ENCODE results near the gene CHD5.

Gene CHD5

GRCh38 chr1:6151291-6151822, 28.8 kb downstream of the CHD5 start:
- DNase-seq: no peak

- DNase-seq: no peak
Observed at GRCh38 chr1:6150006-6150938, 29.8 kb downstream of the CHD5 start.

- DNase-seq: no peak
Observed at GRCh38 chr1:6149597-6149996, 30.5 kb downstream of the CHD5 start.

- peak; percentile 66 to 75 for DNase-seq
Observed at GRCh38 chr1:6148497-6149241, 31.5 kb downstream of the CHD5 start.

- no peak for DNase-seq
Observed at GRCh38 chr1:6145864-6146410, 34.2 kb downstream of the CHD5 start.

- DNase-seq: no peak
Observed at GRCh38 chr1:6145396-6145750, 34.7 kb downstream of the CHD5 start.

- DNase-seq: no peak
Observed at GRCh38 chr1:6144647-6145395, 35.3 kb downstream of the CHD5 start.

GRCh38 chr1:6144175-6144574, 35.9 kb downstream of the CHD5 start:
- no peak for DNase-seq

- DNase-seq: no peak
Observed at GRCh38 chr1:6143395-6143794, 36.7 kb downstream of the CHD5 start.

GRCh38 chr1:6142734-6143133, 37.4 kb downstream of the CHD5 start:
- DNase-seq: no peak

- no peak for DNase-seq
Observed at GRCh38 chr1:6142036-6142621, 38.0 kb downstream of the CHD5 start.

- no peak for DNase-seq
Observed at GRCh38 chr1:6141592-6141991, 38.5 kb downstream of the CHD5 start.

GRCh38 chr1:6140413-6140812, 39.7 kb downstream of the CHD5 start:
- DNase-seq: no peak

GRCh38 chr1:6137758-6138157, 42.4 kb downstream of the CHD5 start:
- DNase-seq: no peak

- DNase-seq: no peak
Observed at GRCh38 chr1:6136516-6137220, 43.5 kb downstream of the CHD5 start.

- DNase-seq: no peak
Observed at GRCh38 chr1:6134741-6135510, 45.2 kb downstream of the CHD5 start.

GRCh38 chr1:6134206-6134605, 45.9 kb downstream of the CHD5 start:
- no peak for DNase-seq

GRCh38 chr1:6133146-6133895, 46.8 kb downstream of the CHD5 start:
- DNase-seq: no peak

- DNase-seq: no peak
Observed at GRCh38 chr1:6131561-6131960, 48.6 kb downstream of the CHD5 start.

GRCh38 chr1:6130596-6130995, 49.5 kb downstream of the CHD5 start:
- DNase-seq: no peak

Data from stimulated activated CD4-positive, alpha-beta T cell treated with anti-CD3 and anti-CD28 coated beads, Interleukin-2, amount 100 ng/mL, for 48 hours (primary cell).